Kidney glomerular epithelial cell (primary cell): ENCODE results near the gene SLC24A3.

Source experiments
- DNase-seq: peaks from one replicate; lab custom pipeline; 2025; lab: John Stamatoyannopoulos, UW

The SLC24A3 gene

DNA sequence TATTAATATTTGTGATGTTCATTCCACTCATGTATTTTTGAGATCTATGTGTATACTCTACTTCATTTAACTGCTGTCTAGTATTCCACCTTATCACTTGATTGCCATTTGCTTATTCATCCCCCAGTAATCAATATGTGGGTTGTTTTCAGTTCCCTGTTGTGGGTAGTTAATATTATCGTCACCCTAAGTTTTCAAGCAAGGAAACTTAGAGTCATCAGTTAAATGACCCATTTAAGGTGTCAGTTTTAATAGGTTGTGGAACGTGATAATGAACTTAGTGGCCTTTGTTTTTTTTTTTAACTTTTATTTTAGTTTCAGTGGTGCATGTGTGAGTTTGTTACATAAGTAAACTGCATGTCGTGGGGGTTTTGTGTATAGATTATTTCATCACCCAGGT lies 90.3 kb downstream of the SLC24A3 start:
- DNase-seq = no peak

DNA sequence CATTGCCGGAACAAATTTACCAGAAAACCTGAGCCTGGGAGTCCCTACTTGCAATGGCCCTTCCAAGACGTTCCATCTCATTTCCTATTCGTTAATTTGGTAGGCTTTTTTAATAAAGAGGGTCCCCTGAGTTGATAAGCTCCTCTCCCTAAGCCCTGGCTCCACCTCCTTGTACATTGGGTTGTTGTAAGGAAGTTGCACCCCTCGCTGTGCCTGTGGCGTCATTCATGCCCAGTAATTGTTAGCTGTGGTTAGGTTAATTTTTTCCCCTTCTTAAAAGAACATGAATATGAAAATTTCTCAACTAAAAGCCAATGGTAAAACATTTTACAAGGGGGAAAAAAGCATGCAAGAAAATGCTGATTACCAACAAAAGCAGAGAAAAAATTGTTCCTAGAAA lies 91.9 kb downstream of the SLC24A3 start:
- no peak for DNase-seq

DNA sequence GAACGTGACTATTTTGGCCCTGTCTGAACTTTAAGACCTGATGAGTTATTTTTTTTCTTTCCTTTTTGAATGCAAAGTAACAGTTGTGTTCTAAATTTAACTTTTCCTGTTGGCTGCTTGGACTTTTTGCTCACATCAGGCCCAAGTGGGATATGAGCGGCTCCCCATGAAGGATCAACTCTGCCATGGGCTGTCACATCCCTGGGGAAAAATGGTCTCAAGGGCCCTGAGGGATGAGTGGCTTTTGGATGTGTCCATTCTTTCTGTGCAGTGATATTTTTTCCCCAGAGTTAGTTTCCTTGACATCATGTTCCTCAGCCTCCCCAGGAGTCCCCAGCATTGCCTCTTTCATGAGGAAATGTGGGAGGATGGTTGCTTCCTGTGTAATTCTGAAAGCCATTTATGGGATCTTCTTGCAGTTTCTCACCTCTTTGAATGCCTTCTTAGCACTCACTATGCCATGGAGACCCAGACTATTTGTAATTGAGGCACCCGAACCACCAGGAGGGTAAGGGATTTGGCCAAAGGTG lies 92.5 kb downstream of the SLC24A3 start:
- DNase-seq = no peak

- no peak for DNase-seq
These were observed 95.7 kb downstream of the SLC24A3 start for GRCh38 chr20:19308146-19308545.

- no peak for DNase-seq
These were observed 98.1 kb downstream of the SLC24A3 start for GRCh38 chr20:19310541-19310940.

GRCh38 chr20:19313342-19314069 lies 101.1 kb downstream of the SLC24A3 start:
- no peak for DNase-seq

GRCh38 chr20:19314621-19315020 lies 102.2 kb downstream of the SLC24A3 start:
- no peak for DNase-seq

GRCh38 chr20:19317237-19318069 lies 105.0 kb downstream of the SLC24A3 start:
- no peak for DNase-seq

GRCh38 chr20:19318610-19319009 lies 106.2 kb downstream of the SLC24A3 start:
- DNase-seq = no peak

GRCh38 chr20:19320005-19320404 lies 107.6 kb downstream of the SLC24A3 start:
- DNase-seq = no peak

DNA sequence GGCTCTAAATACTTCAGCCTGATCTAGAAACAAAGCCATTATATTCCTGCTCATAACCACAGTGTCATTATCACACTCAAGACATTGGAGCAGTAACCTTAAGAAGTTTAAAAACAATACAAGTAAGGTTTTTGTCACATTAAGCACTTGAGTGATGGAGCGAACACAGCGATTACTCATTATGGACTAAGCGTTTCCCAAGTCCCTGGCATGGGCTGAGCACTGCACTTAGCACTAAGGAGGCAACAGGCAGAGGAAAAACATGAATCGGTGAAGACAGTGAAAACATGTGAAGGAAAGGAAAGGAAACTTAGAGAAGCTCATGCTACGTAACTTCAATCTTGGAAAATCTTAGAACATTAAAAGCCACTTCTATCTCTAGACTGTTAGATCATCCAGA lies 108.7 kb downstream of the SLC24A3 start:
- no peak for DNase-seq

GRCh38 chr20:19322061-19322985 lies 109.9 kb downstream of the SLC24A3 start:
- DNase-seq = no peak

DNA sequence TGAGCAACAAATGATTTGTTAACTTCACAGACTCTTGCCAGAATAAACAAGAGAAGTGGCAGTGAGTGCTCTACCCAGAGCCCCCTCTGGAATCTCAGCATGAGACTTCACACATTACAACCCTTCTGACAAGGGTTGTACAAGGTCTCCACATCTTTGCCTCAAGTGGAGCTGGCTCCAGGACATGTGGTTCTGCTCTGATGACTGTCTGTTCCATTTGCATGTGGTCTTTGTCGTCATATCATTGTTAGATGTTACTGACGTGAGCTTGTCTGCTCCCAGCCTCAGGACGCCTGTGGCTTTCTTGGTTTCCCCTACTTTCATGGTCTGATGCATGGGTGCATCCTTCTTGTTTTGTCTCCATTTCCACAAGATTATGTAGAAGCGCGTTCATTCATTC lies 115.0 kb downstream of the SLC24A3 start:
- DNase-seq = no peak

GRCh38 chr20:19328676-19329075 lies 116.2 kb downstream of the SLC24A3 start:
- no peak for DNase-seq

- no peak for DNase-seq
These were observed 117.6 kb downstream of the SLC24A3 start for GRCh38 chr20:19330038-19330437.

DNA sequence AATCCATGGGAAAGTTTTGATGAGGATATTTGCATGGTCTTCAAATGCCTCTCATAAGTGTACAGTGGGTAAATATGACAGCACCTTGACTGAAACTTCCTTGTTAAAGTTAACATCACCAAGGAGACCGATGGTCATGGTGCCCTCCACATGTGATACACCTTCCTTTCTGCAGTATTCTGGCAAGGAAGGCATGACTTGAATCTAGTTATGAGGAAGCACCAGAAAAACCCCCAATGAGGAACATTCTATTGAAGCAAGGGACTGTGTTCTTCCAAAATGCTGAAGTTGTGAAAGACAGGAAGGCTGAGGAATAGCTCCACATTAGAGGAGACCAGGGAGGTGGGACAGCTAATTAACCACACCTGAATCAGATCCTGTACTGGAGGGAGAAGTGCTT lies 118.3 kb downstream of the SLC24A3 start:
- no peak for DNase-seq

DNA sequence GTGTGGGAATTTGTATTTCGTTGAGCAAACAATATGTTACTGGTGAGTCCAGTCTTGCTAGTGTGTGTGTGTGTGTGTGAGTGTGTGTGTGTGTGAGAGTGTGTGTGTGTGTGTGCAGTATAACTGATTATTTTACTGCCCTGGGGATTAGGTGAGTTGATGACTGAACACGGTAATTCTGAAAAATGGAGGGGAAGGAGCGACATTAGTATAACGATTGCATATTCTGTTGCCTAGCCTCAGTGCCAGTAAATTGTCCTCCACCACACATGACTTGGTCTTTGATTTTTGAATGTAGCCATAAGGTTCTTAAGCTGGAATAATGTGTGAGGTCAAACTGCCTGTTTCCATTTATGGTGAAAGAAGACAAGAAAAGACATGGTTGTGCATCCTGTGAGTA lies 121.1 kb downstream of the SLC24A3 start:
- DNase-seq = no peak

DNA sequence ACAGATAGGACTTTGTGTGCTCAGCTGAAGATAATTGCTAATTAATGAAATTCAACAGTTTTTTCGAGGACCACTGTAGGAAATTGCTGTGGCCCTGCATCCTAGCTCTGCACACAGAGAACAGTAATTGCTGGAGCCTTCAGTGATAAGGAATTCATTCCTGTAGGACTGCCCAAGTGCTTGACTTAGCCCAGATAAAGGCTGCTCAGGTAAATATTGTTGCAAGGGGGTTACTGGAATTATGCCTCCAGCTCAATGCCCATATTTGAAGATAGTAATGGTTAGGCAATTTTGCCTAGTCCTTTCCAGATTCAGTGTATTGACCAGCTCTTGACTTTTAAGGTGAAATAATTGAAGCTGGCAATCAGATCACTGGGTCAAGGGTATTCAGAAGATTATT lies 122.9 kb downstream of the SLC24A3 start:
- DNase-seq = no peak

- no peak for DNase-seq
These were observed 123.5 kb downstream of the SLC24A3 start for GRCh38 chr20:19335916-19336315.

DNA sequence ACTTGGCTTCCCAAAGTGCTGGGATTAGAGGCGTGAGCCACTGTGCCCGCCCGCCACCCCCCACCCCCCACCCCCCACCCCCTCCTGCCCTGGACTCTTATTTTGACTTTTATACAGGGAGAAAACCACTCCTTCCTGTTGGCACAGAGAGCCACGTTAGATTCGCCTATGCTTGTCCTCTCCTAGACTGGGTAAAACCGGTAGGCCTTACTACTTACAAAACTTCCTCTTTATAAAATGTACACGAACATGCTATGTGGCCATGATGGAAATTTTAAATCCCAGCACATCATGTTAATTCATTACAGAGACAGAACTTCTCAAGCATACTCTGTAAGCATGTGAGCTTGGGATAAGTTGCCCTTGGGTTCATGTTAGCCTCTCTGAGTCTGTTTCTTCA lies 124.2 kb downstream of the SLC24A3 start:
- no peak for DNase-seq

- DNase-seq = no peak
These were observed 125.9 kb downstream of the SLC24A3 start for GRCh38 chr20:19338380-19338779.

DNA sequence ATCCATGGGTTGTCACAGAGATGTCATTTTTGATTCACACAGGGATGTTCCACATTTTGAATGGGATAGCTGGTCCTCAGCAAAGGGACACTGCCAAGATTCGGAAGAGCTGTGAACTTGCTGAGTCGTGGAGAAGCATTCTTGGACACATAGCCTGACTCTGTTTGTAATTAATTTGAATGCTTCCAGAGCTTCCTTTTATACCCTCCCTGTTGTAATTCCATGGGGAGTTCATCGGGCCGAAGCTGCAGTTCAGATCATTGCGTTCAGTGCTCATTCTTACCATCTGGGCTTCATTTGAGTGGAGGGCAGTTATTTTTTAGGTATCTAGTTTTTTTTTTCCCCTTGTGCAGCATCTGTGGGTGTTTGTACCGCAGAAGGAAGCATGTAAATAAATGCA lies 126.5 kb downstream of the SLC24A3 start:
- DNase-seq = no peak
